ENCODE measurements around the gene SPATS2L.

SPATS2L gene

GRCh38 chr2:200324362-200324761 is 17.9 kb downstream of the SPATS2L start:
- no peak for TF ChIP-seq POLR2AphosphoS5 (IDR thresholded peaks at IDR 0.05; ENCODE audit: low read depth, low read length)
- no peak for TF ChIP-seq POLR2A (IDR thresholded peaks at IDR 0.05; ENCODE audit: low read depth, low read length)
- no peak for TF ChIP-seq TAF1 (IDR thresholded peaks at IDR 0.05; ENCODE audit: borderline replicate concordance, low read depth, low read length)
- FAIRE-seq (no peak), DNase-seq (ENCODE audit: insufficient read length) (no peak)

- DNase-seq (ENCODE audit: insufficient read length) (no peak), FAIRE-seq (no peak)
- TF ChIP-seq POLR2AphosphoS5 (IDR thresholded peaks at IDR 0.05; ENCODE audit: low read depth, low read length): no peak
- no peak for TF ChIP-seq TAF1 (IDR thresholded peaks at IDR 0.05; ENCODE audit: borderline replicate concordance, low read depth, low read length)
Observed at GRCh38 chr2:200329384-200329783, 22.9 kb downstream of the SPATS2L start.

GRCh38 chr2:200329798-200330197 is 23.3 kb downstream of the SPATS2L start:
- TF ChIP-seq TAF1 (IDR thresholded peaks at IDR 0.05; ENCODE audit: borderline replicate concordance, low read depth, low read length) (no peak), POLR2A (IDR thresholded peaks at IDR 0.05; ENCODE audit: low read depth, low read length) (no peak), POLR2AphosphoS5 (IDR thresholded peaks at IDR 0.05; ENCODE audit: low read depth, low read length) (no peak)
- no peak for FAIRE-seq
- DNase-seq (ENCODE audit: insufficient read length): no peak

GRCh38 chr2:200330351-200331060 is 24.0 kb downstream of the SPATS2L start:
- TF ChIP-seq TAF1 (IDR thresholded peaks at IDR 0.05; ENCODE audit: borderline replicate concordance, low read depth, low read length) (no peak), POLR2A (IDR thresholded peaks at IDR 0.05; ENCODE audit: low read depth, low read length) (no peak), POLR2AphosphoS5 (IDR thresholded peaks at IDR 0.05; ENCODE audit: low read depth, low read length) (no peak)
- DNase-seq (ENCODE audit: insufficient read length) (no peak), FAIRE-seq (no peak)

DNA sequence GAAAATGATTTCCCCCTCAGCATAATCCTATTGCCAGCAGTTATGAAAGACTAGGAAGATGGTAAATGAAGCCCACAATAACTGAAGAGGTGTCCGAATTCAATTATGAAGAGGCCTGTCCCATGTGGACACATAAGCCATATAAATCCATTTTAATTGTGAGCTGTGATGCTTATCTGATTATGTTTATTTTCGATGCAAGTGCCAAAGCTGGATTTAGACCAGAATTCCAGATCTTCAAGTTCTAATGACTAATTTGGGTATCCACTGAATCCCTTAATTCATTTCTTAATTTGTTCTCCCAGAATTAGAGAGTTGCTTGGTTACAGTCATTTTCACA is 24.5 kb downstream of the SPATS2L start:
- FAIRE-seq: no peak
- TF ChIP-seq POLR2AphosphoS5 (IDR thresholded peaks at IDR 0.05; ENCODE audit: low read depth, low read length) (no peak), POLR2A (IDR thresholded peaks at IDR 0.05; ENCODE audit: low read depth, low read length) (no peak), TAF1 (IDR thresholded peaks at IDR 0.05; ENCODE audit: borderline replicate concordance, low read depth, low read length) (no peak)
- DNase-seq (ENCODE audit: insufficient read length): no peak

GRCh38 chr2:200335657-200336056 is 29.2 kb downstream of the SPATS2L start:
- no peak for DNase-seq (ENCODE audit: insufficient read length)
- TF ChIP-seq TAF1 (IDR thresholded peaks at IDR 0.05; ENCODE audit: borderline replicate concordance, low read depth, low read length) (no peak), POLR2A (IDR thresholded peaks at IDR 0.05; ENCODE audit: low read depth, low read length) (no peak), POLR2AphosphoS5 (IDR thresholded peaks at IDR 0.05; ENCODE audit: low read depth, low read length) (no peak)
- FAIRE-seq: no peak

DNA sequence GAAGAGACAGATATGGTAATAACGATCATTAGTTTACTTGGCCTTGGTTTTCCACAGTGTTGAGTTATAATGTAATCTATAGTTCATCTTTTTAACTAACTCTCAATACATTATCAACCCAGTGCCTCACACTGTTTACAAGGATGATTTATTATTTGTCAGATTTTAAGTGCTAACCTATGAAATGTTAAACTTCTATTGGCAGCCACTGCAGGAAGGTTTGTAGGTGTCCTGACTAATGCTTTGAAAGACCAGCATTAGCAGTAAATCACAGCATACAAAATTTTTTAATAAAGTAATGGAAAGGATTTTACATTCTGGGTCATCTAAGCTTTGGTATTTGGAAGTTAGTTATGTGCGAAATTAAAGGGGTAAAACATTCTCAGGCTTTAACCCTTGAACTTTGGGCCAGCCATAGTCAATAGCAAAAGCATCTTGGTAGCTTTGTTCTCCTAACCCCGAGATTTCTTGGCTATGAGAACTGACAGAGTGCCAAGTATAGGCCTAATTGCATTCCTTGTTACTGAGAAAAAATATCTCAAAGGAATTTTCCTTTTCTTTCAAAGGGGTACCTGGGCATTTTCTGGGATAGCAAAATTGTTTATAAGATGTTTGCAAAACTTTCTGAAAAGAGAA is 30.6 kb downstream of the SPATS2L start:
- DNase-seq (ENCODE audit: insufficient read length) (no peak), FAIRE-seq (no peak)
- TF ChIP-seq POLR2A (IDR thresholded peaks at IDR 0.05; ENCODE audit: low read depth, low read length) (no peak), TAF1 (IDR thresholded peaks at IDR 0.05; ENCODE audit: borderline replicate concordance, low read depth, low read length) (no peak), POLR2AphosphoS5 (IDR thresholded peaks at IDR 0.05; ENCODE audit: low read depth, low read length) (no peak)

DNA sequence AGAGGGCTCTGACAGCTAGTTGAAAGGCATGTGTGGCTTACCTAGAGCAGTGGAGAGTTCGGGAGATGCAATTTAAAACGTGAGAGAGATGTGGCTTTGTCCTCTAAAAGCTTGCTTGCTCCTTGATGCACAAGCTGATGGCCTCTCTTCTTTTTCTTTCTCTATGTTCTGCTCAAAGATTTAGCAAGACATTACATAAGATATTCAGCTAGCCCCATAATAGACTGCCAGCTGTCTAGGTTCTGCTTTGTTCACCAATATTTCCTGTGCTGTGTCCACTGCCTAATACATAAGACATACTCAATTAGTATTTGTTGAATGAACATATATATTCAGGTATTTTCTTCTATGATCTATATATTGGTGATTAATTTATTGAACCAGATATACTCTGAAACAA is 31.1 kb downstream of the SPATS2L start:
- FAIRE-seq (no peak), DNase-seq (ENCODE audit: insufficient read length) (no peak)
- TF ChIP-seq TAF1 (IDR thresholded peaks at IDR 0.05; ENCODE audit: borderline replicate concordance, low read depth, low read length) (no peak), POLR2AphosphoS5 (IDR thresholded peaks at IDR 0.05; ENCODE audit: low read depth, low read length) (no peak), POLR2A (IDR thresholded peaks at IDR 0.05; ENCODE audit: low read depth, low read length) (no peak)

- FAIRE-seq (no peak), DNase-seq (ENCODE audit: insufficient read length) (no peak)
Observed at GRCh38 chr2:200338692-200339091, 32.2 kb downstream of the SPATS2L start.

DNA sequence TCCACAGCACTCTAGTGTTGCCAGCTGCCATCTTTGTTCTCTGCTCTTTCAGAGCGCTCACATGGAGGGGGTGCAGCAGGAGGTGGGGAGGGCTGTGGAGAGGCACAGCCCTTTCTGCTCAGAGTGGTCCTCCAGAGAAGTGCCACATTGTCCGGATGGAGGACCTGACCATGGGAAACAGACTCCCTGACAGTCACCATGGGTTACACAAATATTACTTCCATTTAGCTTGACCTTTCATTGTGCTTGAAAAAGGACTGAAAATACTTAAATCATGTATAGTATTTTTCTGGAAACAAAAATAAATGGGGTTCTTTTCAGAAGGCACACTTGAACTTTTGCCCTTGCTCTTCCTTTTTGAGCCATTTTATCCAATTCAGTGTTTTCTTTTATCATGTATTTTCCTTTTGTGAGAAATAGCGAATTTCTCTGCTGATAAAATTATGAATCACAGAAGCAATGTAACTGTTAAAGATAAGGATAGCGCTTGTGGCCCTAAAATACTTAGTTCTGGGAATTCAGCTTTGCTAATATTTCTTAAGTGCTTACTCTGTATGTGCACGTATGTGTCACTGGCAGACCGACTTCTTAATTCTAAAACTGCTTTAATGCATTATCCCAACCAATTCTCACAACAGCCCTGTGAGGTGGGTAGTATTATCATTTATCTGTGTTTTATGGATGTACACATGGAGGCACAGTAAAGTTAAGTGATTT is 34.2 kb downstream of the SPATS2L start:
- DNase-seq (ENCODE audit: insufficient read length) (no peak), FAIRE-seq (no peak)
- no peak for TF ChIP-seq TAF1 (IDR thresholded peaks at IDR 0.05; ENCODE audit: borderline replicate concordance, low read depth, low read length)
- TF ChIP-seq POLR2A (IDR thresholded peaks at IDR 0.05; ENCODE audit: low read depth, low read length): no peak
- TF ChIP-seq POLR2AphosphoS5 (IDR thresholded peaks at IDR 0.05; ENCODE audit: low read depth, low read length): no peak

More at GRCh38 chr2:200338692-200339091, 32.2 kb downstream of the SPATS2L start:
- no peak for TF ChIP-seq TAF1 (IDR thresholded peaks at IDR 0.05; ENCODE audit: borderline replicate concordance, low read depth, low read length)
- no peak for TF ChIP-seq POLR2AphosphoS5 (IDR thresholded peaks at IDR 0.05; ENCODE audit: low read depth, low read length)
- no peak for TF ChIP-seq POLR2A (IDR thresholded peaks at IDR 0.05; ENCODE audit: low read depth, low read length)

- no peak for DNase-seq (ENCODE audit: insufficient read length)
- FAIRE-seq: no peak
- no peak for TF ChIP-seq POLR2A (IDR thresholded peaks at IDR 0.05; ENCODE audit: low read depth, low read length)
- no peak for TF ChIP-seq TAF1 (IDR thresholded peaks at IDR 0.05; ENCODE audit: borderline replicate concordance, low read depth, low read length)
- TF ChIP-seq POLR2AphosphoS5 (IDR thresholded peaks at IDR 0.05; ENCODE audit: low read depth, low read length): no peak
Observed at GRCh38 chr2:200341376-200341775, 34.9 kb downstream of the SPATS2L start.

DNA sequence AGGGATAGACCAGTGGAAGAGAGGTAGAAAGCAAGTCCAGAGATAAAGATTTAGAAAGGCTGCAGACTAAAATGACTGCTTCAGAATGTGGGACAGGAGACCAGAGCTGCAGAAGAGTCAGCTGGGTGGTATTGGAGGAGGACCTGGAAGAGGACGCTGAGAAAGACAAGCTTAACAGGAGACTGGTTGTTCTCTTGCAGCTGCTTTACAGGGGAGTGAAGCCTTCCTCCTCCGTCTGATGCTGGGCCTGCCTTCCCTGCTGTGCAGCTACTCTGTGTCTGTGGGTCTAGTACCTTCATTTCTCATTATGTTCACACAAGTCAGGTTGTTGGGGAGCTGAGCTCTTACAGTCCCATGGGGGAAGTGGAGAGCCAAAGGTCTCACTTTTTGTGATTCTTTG is 35.7 kb downstream of the SPATS2L start:
- no peak for FAIRE-seq
- TF ChIP-seq TAF1 (IDR thresholded peaks at IDR 0.05; ENCODE audit: borderline replicate concordance, low read depth, low read length): no peak
- no peak for TF ChIP-seq POLR2AphosphoS5 (IDR thresholded peaks at IDR 0.05; ENCODE audit: low read depth, low read length)
- no peak for TF ChIP-seq POLR2A (IDR thresholded peaks at IDR 0.05; ENCODE audit: low read depth, low read length)
- no peak for DNase-seq (ENCODE audit: insufficient read length)

Measured in GM12892 (cell line).